NB4 (cell line): Measurements from ENCODE around the gene SIX6.

ENCODE experiments used
- TF ChIP-seq, protein P1 (sequence below): IDR thresholded peaks from one replicate; pipeline ENCODE4 v1.5.1; 2012; ENCODE audit warnings: low read depth, low read length
- TF ChIP-seq, protein P2 (sequence below): IDR thresholded peaks from 2 replicates; pipeline ENCODE4 v1.6.1; 2011; ENCODE audit warnings: low read depth, low read length

DNA sequence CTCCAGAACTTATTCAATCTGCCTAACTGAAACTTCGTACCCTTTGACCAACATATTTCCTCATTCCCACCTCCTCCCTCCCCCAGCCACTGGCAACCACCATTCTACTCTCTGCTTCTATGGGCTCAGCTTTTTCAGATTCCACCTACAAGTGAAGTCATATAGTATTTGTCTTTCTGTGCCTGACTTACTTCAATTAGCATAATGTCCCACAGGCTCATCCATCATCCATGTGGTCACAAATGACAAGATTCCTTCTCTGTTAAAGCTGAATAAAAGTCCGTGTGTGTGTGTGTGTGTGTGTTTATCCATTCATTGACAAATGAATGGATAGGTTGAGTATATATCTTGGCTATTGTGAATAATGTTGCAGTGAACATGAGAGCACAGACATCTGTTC is 21.7 kb upstream of the SIX6 start:
- TF ChIP-seq, protein P1, sequence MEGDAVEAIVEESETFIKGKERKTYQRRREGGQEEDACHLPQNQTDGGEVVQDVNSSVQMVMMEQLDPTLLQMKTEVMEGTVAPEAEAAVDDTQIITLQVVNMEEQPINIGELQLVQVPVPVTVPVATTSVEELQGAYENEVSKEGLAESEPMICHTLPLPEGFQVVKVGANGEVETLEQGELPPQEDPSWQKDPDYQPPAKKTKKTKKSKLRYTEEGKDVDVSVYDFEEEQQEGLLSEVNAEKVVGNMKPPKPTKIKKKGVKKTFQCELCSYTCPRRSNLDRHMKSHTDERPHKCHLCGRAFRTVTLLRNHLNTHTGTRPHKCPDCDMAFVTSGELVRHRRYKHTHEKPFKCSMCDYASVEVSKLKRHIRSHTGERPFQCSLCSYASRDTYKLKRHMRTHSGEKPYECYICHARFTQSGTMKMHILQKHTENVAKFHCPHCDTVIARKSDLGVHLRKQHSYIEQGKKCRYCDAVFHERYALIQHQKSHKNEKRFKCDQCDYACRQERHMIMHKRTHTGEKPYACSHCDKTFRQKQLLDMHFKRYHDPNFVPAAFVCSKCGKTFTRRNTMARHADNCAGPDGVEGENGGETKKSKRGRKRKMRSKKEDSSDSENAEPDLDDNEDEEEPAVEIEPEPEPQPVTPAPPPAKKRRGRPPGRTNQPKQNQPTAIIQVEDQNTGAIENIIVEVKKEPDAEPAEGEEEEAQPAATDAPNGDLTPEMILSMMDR: no peak
- TF ChIP-seq, protein P2, sequence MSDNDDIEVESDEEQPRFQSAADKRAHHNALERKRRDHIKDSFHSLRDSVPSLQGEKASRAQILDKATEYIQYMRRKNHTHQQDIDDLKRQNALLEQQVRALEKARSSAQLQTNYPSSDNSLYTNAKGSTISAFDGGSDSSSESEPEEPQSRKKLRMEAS: no peak
